HepG2 (cell line): ENCODE results near the gene RFTN1. TPM values are rescaled to one million over a fixed set of nuclear protein-coding genes. Genes with fewer than 3 reads are reported as not detected.

Source experiments
- AHDC1 ChIP-seq: sonication (generic); formaldehyde crosslinking; IDR thresholded peaks from 2 replicates; pipeline ENCODE4 v1.5.1; 2020; ENCODE audit warnings: mild to moderate bottlenecking, missing genetic modification reagents, borderline replicate concordance
- CREM ChIP-seq, 2 experiments: sonication (generic) in 1 of 2; formaldehyde crosslinking in 1 of 2; IDR thresholded peaks; 2 replicates each; pipeline versions ENCODE4 v1.4.0 to v1.6.1; 2016 to 2020; ENCODE audit warnings: antibody characterized with exemption in 1 of 2, mild to moderate bottlenecking in 1 of 2, missing genetic modification reagents in 1 of 2
- EP300 ChIP-seq, 3 experiments: sonication (generic) in 1 of 3; formaldehyde crosslinking in 1 of 3; IDR thresholded peaks; 2 replicates each; pipeline versions ENCODE4 v1.5.1 to v1.6.1; 2011 to 2020; ENCODE audit warnings: low read depth in 2 of 3, low read length in 2 of 3, borderline replicate concordance in 1 of 3, improper control_type of control experiment in 1 of 3, mild to moderate bottlenecking in 1 of 3, missing genetic modification reagents in 1 of 3, moderate library complexity in 1 of 3
- GFI1 ChIP-seq: sonication (generic); formaldehyde crosslinking; IDR thresholded peaks from 2 replicates; pipeline ENCODE4 v1.5.0; 2020; ENCODE audit warnings: missing genetic modification reagents, mild to moderate bottlenecking, borderline replicate concordance
- HDAC2 ChIP-seq: sonication (generic); formaldehyde crosslinking; IDR thresholded peaks from 2 replicates; pipeline ENCODE4 v1.4.0; 2020; ENCODE audit warnings: missing genetic modification reagents
- RERE ChIP-seq: IDR thresholded peaks from 2 replicates; pipeline ENCODE4 v1.6.1; 2016; ENCODE audit warnings: low read depth, missing genetic modification reagents, missing compliant biosample characterization
- TEF ChIP-seq: sonication (generic); formaldehyde crosslinking; IDR thresholded peaks from 2 replicates; pipeline ENCODE4 v1.5.0; 2020; ENCODE audit warnings: missing genetic modification reagents
- ZNF503 ChIP-seq: sonication (generic); formaldehyde crosslinking; IDR thresholded peaks from 2 replicates; pipeline ENCODE4 v1.4.0; 2020; ENCODE audit warnings: missing genetic modification reagents
- ZNF614 ChIP-seq: IDR thresholded peaks from 2 replicates; pipeline ENCODE4 v1.6.1; 2018; ENCODE audit warnings: missing biosample characterization, missing genetic modification reagents, inconsistent platforms, borderline replicate concordance
- polyA plus RNA-seq, 8 experiments: library from polyadenylated mRNA; depleted of rRNA in 3 of 8; stranded (reverse) in 7 of 8; unstranded in 1 of 8; fragments of >200 nt; fragmentation: Illumina TruSeq in 4 of 8; extraction: Trizol in 4 of 8; gene quantifications; 2 replicates each; pipeline versions ENCODE4 v1.2.1 to v1.2.3, GENCODE V29; 2011 to 2016; ENCODE audit warnings: low read depth in 4 of 8, missing spikeins in 1 of 8, mixed read lengths in 1 of 8; ENCODE audit not compliant: insufficient read depth in 1 of 8
- total RNA-seq, 5 experiments: library from RNA; depleted of rRNA; stranded (reverse); fragments of >200 nt; fragmentation: Illumina TruSeq; extraction: Trizol; gene quantifications; 2 replicates each; pipeline ENCODE4 v1.2.3, GENCODE V29; 2016; ENCODE audit warnings: low read depth in 1 of 5

The RFTN1 gene
- total and polyA plus RNA-seq, 2 of the 13 experiments (the other 11 are each of a cell fraction or from before 2014, with no cell fraction given) = not detected

GRCh38 chr3:16331319-16331883, 182.1 kb downstream of the RFTN1 start (continued):
- peak; percentile 68; the same call in 1 of the 2 replicates for TF ChIP-seq AHDC1
- TF ChIP-seq ZNF503 (CRISPR knock-in tag) = peak; percentile 74; the same call in 1 of the 2 replicates
- peak; percentile 36; the same call in 1 of the 2 replicates for TF ChIP-seq ZNF614 (CRISPR knock-in tag)
- peak; percentile 65; the same call in 1 of the 2 replicates for TF ChIP-seq RERE (CRISPR knock-in tag)
- peak; percentile 80 for TF ChIP-seq CREM (IDR thresholded peaks at IDR 0.05)
- no peak for TF ChIP-seq CREM (CRISPR knock-in tag; IDR thresholded peaks at IDR 0.05)
- TF ChIP-seq TEF (CRISPR knock-in tag) = 0 out of 2 replicates have a peak, but pooled peaks have one; percentile 74
- TF ChIP-seq EP300 (IDR thresholded peaks at IDR 0.05; ENCODE audit: low read depth in 2 of 2, low read length in 2 of 2) = peak in 1 of 2 experiments; percentile 84; a peak in 2 of 4 replicates
- no peak; the same call in 1 of the 2 replicates for TF ChIP-seq EP300 (CRISPR knock-in tag; IDR thresholded peaks at IDR 0.05; ENCODE audit: borderline replicate concordance)
- TF ChIP-seq HDAC2 (CRISPR knock-in tag) = peak; percentile 77
- TF ChIP-seq GFI1 (CRISPR knock-in tag) = peak; percentile 99
